COLO668 (cell line): ENCODE data around the gene GLI3.

ENCODE experiments used
- DNase-seq: peaks from one replicate; lab custom pipeline; 2025; ENCODE audit not compliant: unreplicated experiment; lab: John Stamatoyannopoulos, UW

Gene GLI3

GRCh38 chr7:42236976-42237810 is at the start of gene GLI3:
Gene GLI3, minus strand, starts transcription at chr7:42237209. Its CDS starts 13,956 bp downstream, at chr7:42223253.
- DNase-seq: peak; percentile 62

- no peak for DNase-seq
Measured at GRCh38 chr7:42285383-42285824, 48.4 kb upstream of the GLI3 start.

GRCh38 chr7:42283553-42283952 is 46.5 kb upstream of the GLI3 start:
- DNase-seq: no peak

- DNase-seq: no peak
Measured at GRCh38 chr7:42278344-42278743, 41.3 kb upstream of the GLI3 start.

- DNase-seq: no peak
Measured at GRCh38 chr7:42274053-42274452, 37.0 kb upstream of the GLI3 start.

GRCh38 chr7:42272793-42273665 is 36.0 kb upstream of the GLI3 start:
- no peak for DNase-seq

GRCh38 chr7:42269161-42269560 is 32.2 kb upstream of the GLI3 start:
- DNase-seq: no peak

GRCh38 chr7:42264702-42265101 is 27.7 kb upstream of the GLI3 start:
- no peak for DNase-seq

GRCh38 chr7:42263971-42264370 is 27.0 kb upstream of the GLI3 start:
- DNase-seq: no peak

- DNase-seq: no peak
Measured at GRCh38 chr7:42262964-42263363, 26.0 kb upstream of the GLI3 start.

- DNase-seq: no peak
Measured at GRCh38 chr7:42254217-42254616, 17.2 kb upstream of the GLI3 start.

- no peak for DNase-seq
Measured at GRCh38 chr7:42253316-42253715, 16.3 kb upstream of the GLI3 start.

- DNase-seq: no peak
Measured at GRCh38 chr7:42250411-42250810, 13.4 kb upstream of the GLI3 start.

- no peak for DNase-seq
Measured at GRCh38 chr7:42248579-42248978, 11.6 kb upstream of the GLI3 start.

- no peak for DNase-seq
Measured at GRCh38 chr7:42247301-42247700, 10.3 kb upstream of the GLI3 start.

GRCh38 chr7:42244828-42245227 is 7.8 kb upstream of the GLI3 start:
- DNase-seq: no peak

- no peak for DNase-seq
Measured at GRCh38 chr7:42242381-42242780, 5.4 kb upstream of the GLI3 start.

- no peak for DNase-seq
Measured at GRCh38 chr7:42241424-42241823, 4.4 kb upstream of the GLI3 start.

GRCh38 chr7:42240416-42240815 is 3.4 kb upstream of the GLI3 start:
- DNase-seq: no peak

GRCh38 chr7:42238709-42239366 is 1.8 kb upstream of the GLI3 start:
- DNase-seq: no peak

- no peak for DNase-seq
Measured at GRCh38 chr7:42237811-42238541, 967 bp upstream of the GLI3 start.
